ENCODE results near the gene UQCRQ. TPM values are rescaled to one million over a fixed set of nuclear protein-coding genes. Genes with fewer than 3 reads are reported as not detected.

Gene UQCRQ
- polyA plus RNA-seq, 2 of the 4 experiments (the other 2 are of a cell fraction), result 441 to 500 TPM

GRCh38 chr5:132829742-132830435 lies 36.6 kb upstream of the UQCRQ start:
- Histone ChIP-seq H3K9me3 (no peaks in the 10 kb centered on the region), H3K4me2 (peak overlapping the region; percentile 92), H3K4me3 (peak overlapping the region; percentile 59), H3K27ac (peak overlapping the region; percentile 75 to 96), H3K4me1 (peaks cover 3% of the 10 kb centered on the region; the same call in 1 of the 3 replicates)
- CTCF ChIA-PET, result interaction anchor here (0.6 to 8.9 kb wide), 33 partner anchors 9 to 328 kb away, joined by 3 to 82 read pairs (median 5); partner anchors contain the start of genes CCNI2, GDF9, LEAP2 and SOWAHA
- 14% methylated on average over 44 of the region's 75 CpGs for WGBS (ENCODE audit: missing lambda C conversion rate)
- peak; percentile 94 for ATAC-seq
- no peak for FAIRE-seq
- POLR2A ChIA-PET, result interaction anchor here (0.9 to 1.2 kb wide), 2 partner anchors 10 to 36 kb away, joined by 4 to 5 read pairs; partner anchors contain the start of genes GDF9 and UQCRQ
- DNase-seq (ENCODE audit: low read depth in 1 of 2, low spot score in 1 of 2), result peak; percentile 75 to 95
- peak; percentile 83; the same call in 1 of the 2 replicates for TF ChIP-seq MYC (IDR thresholded peaks at IDR 0.05; ENCODE audit: borderline replicate concordance, low read length)
- peak; percentile 69 for TF ChIP-seq CTCF (IDR thresholded peaks at IDR 0.05)
- no peak for TF ChIP-seq NR3C1 (IDR thresholded peaks at IDR 0.05)
- TF ChIP-seq E2F6 (IDR thresholded peaks at IDR 0.05; ENCODE audit: borderline replicate concordance, low read depth), result no peak; the same call in 1 of the 2 replicates
- peak; percentile 37; the same call in 1 of the 2 replicates for TF ChIP-seq POLR2A (IDR thresholded peaks at IDR 0.05; ENCODE audit: low read length)
- no peak for TF ChIP-seq EHF (CRISPR knock-in tag; IDR thresholded peaks at IDR 0.05)
- peak; percentile 65 to 82; a peak in 4 of 5 replicates for TF ChIP-seq RAD21 (conservative IDR thresholded peaks at IDR 0.05 in 1 of 2, IDR thresholded peaks at IDR 0.05 in 1 of 2)
- no peak for TF ChIP-seq ZNF302 (CRISPR knock-in tag; IDR thresholded peaks at IDR 0.05)
- peak in 1 of 2 experiments; percentile 31; a peak in 2 of 5 replicates for TF ChIP-seq JUN (IDR thresholded peaks at IDR 0.05)
- TF ChIP-seq SMC3 (IDR thresholded peaks at IDR 0.05), result peak; percentile 56
- TF ChIP-seq HMGXB4 (CRISPR knock-in tag; IDR thresholded peaks at IDR 0.05; ENCODE audit: borderline replicate concordance), result peak; percentile 88; the same call in 1 of the 2 replicates
- TF ChIP-seq MAX (IDR thresholded peaks at IDR 0.05), result peak; percentile 75

GRCh38 chr5:132830436-132831094 lies 35.9 kb upstream of the UQCRQ start, which contains the start of gene SHROOM1:
Gene SHROOM1, minus strand, starts transcription at chr5:132830647. Its CDS starts 4,507 bp downstream, at chr5:132826140.
- ChIA-PET POLR2A (interaction anchor here (0.9 to 1.2 kb wide), 2 partner anchors 10 to 35 kb away, joined by 4 to 5 read pairs; partner anchors contain the start of genes GDF9 and UQCRQ), CTCF (interaction anchor here (0.6 to 8.9 kb wide), 29 partner anchors 8 to 329 kb away, joined by 3 to 82 read pairs (median 4); partner anchors contain the start of genes GDF9, LEAP2, SOWAHA and UQCRQ)
- no peaks in the 10 kb centered on the region for H3K9me3 ChIP-seq
- WGBS (ENCODE audit: missing lambda C conversion rate), result 24% methylated on average over 8 of the region's 78 CpGs
- DNase-seq (ENCODE audit: low read depth in 1 of 2, low spot score in 1 of 2), result peak; percentile 49 to 65
- peaks cover 3% of the 10 kb centered on the region; the same call in 1 of the 3 replicates for H3K4me1 ChIP-seq
- H3K27ac ChIP-seq, result peak within 1 kb of the TSS; percentile 75 to 96
- peak within 1 kb of the TSS; percentile 59 for H3K4me3 ChIP-seq
- TF ChIP-seq JUN (IDR thresholded peaks at IDR 0.05) (peak in 1 of 2 experiments; percentile 76; a peak in 3 of 5 replicates), MAX (IDR thresholded peaks at IDR 0.05) (peak; percentile 5; the same call in 1 of the 2 replicates), BCL3 (IDR thresholded peaks at IDR 0.05) (peak; percentile 43; the same call in 1 of the 3 replicates), HOXB5 (CRISPR knock-in tag; IDR thresholded peaks at IDR 0.05) (no peak), NPAS2 (CRISPR knock-in tag; IDR thresholded peaks at IDR 0.05; ENCODE audit: borderline replicate concordance) (no peak), PHF8 (IDR thresholded peaks at IDR 0.05; ENCODE audit: borderline replicate concordance, low read depth) (peak; percentile 69), E2F6 (IDR thresholded peaks at IDR 0.05; ENCODE audit: borderline replicate concordance, low read depth) (peak; percentile 72), CBX8 (IDR thresholded peaks at IDR 0.05) (no peak), POLR2A (IDR thresholded peaks at IDR 0.05; ENCODE audit: low read length) (peak; percentile 47), CEBPB (IDR thresholded peaks at IDR 0.05) (no peak)
- H3K4me2 ChIP-seq, result peak within 1 kb of the TSS; percentile 92
- no peak for FAIRE-seq
- peak; percentile 78 to 84 for ATAC-seq

Data from A549 (cell line).